Endothelial cell (in vitro differentiated cells): ENCODE measurements around the gene APLF. TPM values are rescaled to one million over a fixed set of nuclear protein-coding genes. Genes with fewer than 3 reads are reported as not detected.

Source experiments
- DNase-seq: peaks from one replicate; pipeline ENCODE4 v3.0.0; 2021; ENCODE audit warnings: low spot score
- H3K27ac Mint-ChIP-seq: one replicate; pipeline ENCODE4 v1.8.0; 2021; ENCODE audit warnings: mixed read lengths, inconsistent platforms; ENCODE audit not compliant: unreplicated experiment
- H3K27me3 Mint-ChIP-seq: one replicate; pipeline ENCODE4 v1.8.0; 2021; ENCODE audit warnings: mild to moderate bottlenecking, moderate library complexity, mixed read lengths, inconsistent platforms; ENCODE audit not compliant: unreplicated experiment
- H3K36me3 Mint-ChIP-seq: one replicate; pipeline ENCODE4 v1.8.0; 2021; ENCODE audit warnings: mild to moderate bottlenecking, low read depth, mixed read lengths, inconsistent platforms; ENCODE audit not compliant: unreplicated experiment
- H3K4me1 Mint-ChIP-seq: one replicate; pipeline ENCODE4 v1.8.0; 2021; ENCODE audit warnings: mild to moderate bottlenecking, mixed read lengths, inconsistent platforms; ENCODE audit not compliant: unreplicated experiment
- H3K4me3 Mint-ChIP-seq: one replicate; pipeline ENCODE4 v1.8.0; 2021; ENCODE audit warnings: mild to moderate bottlenecking, mixed read lengths, inconsistent platforms; ENCODE audit not compliant: unreplicated experiment
- H3K9me3 Mint-ChIP-seq: one replicate; pipeline ENCODE4 v1.8.0; 2021; ENCODE audit warnings: mixed read lengths, inconsistent platforms; ENCODE audit not compliant: unreplicated experiment
- CTCF ChIP-seq: fragments of 200-600 bp; sonication (generic); IDR thresholded peaks from one replicate; pipeline ENCODE4 v1.5.0; 2021; ENCODE audit warnings: antibody characterized with exemption; ENCODE audit not compliant: unreplicated experiment
- total RNA-seq: library from RNA; stranded (reverse); fragmentation: NEBNext Ultra II Directional; extraction: Animal tissue kit (Norgen Biotek cat#: 25700); gene quantifications from one replicate; pipeline ENCODE4 v1.2.1, GENCODE V29; 2021; ENCODE audit not compliant: unreplicated experiment

APLF gene
- total RNA-seq, 1 donor from 2014 or later = 12.9 TPM

- no peak for DNase-seq
- no peaks in the 10 kb centered on the region for H3K36me3 Mint-ChIP-seq
- H3K4me1 Mint-ChIP-seq = peaks cover 28% of the 10 kb centered on the region
- TF ChIP-seq CTCF = no peak
- H3K27ac Mint-ChIP-seq = peak overlapping the region; percentile 85
- H3K4me3 Mint-ChIP-seq = peak overlapping the region; percentile 99
- no peaks in the 10 kb centered on the region for H3K9me3 Mint-ChIP-seq
- H3K27me3 Mint-ChIP-seq = no peaks in the 10 kb centered on the region
Observed at GRCh38 chr2:68466361-68466777, 1.0 kb upstream of the APLF start.

DNA sequence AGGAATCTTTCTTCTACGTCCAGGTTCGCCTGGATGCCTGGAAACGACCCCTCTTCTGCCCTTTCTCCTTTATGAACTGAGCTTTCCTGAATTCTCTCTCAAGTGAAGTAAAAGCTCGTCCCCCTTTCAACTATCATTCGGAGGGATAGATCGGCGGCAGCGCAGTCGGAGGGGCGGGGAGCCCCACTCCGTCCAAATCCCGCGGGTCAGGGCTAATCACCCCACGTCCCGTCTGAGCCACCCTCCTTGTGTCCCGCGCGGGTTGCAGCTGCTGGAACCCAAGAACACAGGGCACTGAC, 658 bp upstream of the APLF start:
- DNase-seq = no peak
- Mint-ChIP-seq H3K4me3 (peak overlapping the region; percentile 99), H3K9me3 (no peaks in the 10 kb centered on the region), H3K27ac (peak overlapping the region; percentile 85), H3K4me1 (peaks cover 30% of the 10 kb centered on the region), H3K36me3 (no peaks in the 10 kb centered on the region), H3K27me3 (no peaks in the 10 kb centered on the region)
- TF ChIP-seq CTCF = no peak

DNA sequence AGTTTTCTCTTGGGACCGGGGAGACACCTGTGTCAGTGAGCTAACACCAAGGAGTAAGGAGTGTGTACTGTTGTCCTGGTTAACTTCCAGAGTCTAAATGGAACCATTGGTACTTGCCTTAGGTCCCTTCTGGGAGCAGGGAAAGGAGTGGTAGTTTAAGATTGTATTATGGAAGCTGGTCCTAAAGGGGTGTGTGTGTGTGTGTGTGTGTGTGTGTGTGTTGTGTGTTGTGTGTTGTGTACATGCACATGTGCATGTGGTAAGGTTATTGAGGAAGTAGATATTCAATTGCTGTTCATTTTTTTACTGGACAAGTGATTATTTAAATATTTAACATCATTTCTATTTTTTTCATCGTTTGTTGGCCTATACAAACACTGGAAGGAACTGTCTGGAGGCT, 1.4 kb downstream of the APLF start:
- Mint-ChIP-seq H3K27me3 (no peaks in the 10 kb centered on the region), H3K9me3 (no peaks in the 10 kb centered on the region), H3K27ac (peak overlapping the region; percentile 54), H3K4me1 (peaks cover 39% of the 10 kb centered on the region), H3K36me3 (no peaks in the 10 kb centered on the region), H3K4me3 (peak overlapping the region; percentile 91)
- TF ChIP-seq CTCF = no peak
- DNase-seq = no peak

GRCh38 chr2:68469935-68470334, 2.5 kb downstream of the APLF start:
- peak overlapping the region; percentile 44 for H3K27ac Mint-ChIP-seq
- no peaks in the 10 kb centered on the region for H3K36me3 Mint-ChIP-seq
- TF ChIP-seq CTCF = no peak
- DNase-seq = no peak
- peaks cover 39% of the 10 kb centered on the region for H3K4me1 Mint-ChIP-seq
- H3K4me3 Mint-ChIP-seq = no peak overlapping the region
- no peaks in the 10 kb centered on the region for H3K9me3 Mint-ChIP-seq
- peaks cover 2% of the 10 kb centered on the region for H3K27me3 Mint-ChIP-seq

GRCh38 chr2:68471385-68471784, 4.0 kb downstream of the APLF start:
- Mint-ChIP-seq H3K27ac (peak overlapping the region; percentile 58), H3K4me1 (peaks cover 36% of the 10 kb centered on the region), H3K4me3 (peak overlapping the region; percentile 38), H3K36me3 (no peaks in the 10 kb centered on the region), H3K9me3 (no peaks in the 10 kb centered on the region), H3K27me3 (peaks cover 2% of the 10 kb centered on the region)
- no peak for TF ChIP-seq CTCF
- DNase-seq = no peak
